Brain microvascular endothelial cell (primary cell): Measurements from ENCODE around the gene STXBP3.
"Not testable (repeated sequence)": the region's sequence is repeated elsewhere in the genome, so short reads cannot be mapped to it uniquely, and the experiment has no call there.

Source experiments
- DNase-seq: peaks from one replicate; pipeline ENCODE4 v3.0.0-alpha.2; 2020
- H3K27ac ChIP-seq: fragments of 250-450 bp; sonication (Bioruptor Pico); 2 replicates; pipeline ENCODE4 v1.5.1; 2020; ENCODE audit warnings: mild to moderate bottlenecking, moderate library complexity
- H3K27me3 ChIP-seq: fragments of 250-450 bp; sonication (Bioruptor Pico); replicated peaks from 2 replicates; pipeline ENCODE4 v1.5.1; 2020; ENCODE audit warnings: mild to moderate bottlenecking
- H3K36me3 ChIP-seq: fragments of 250-450 bp; sonication (Bioruptor Pico); replicated peaks from 2 replicates; pipeline ENCODE4 v1.5.1; 2020; ENCODE audit warnings: mild to moderate bottlenecking
- H3K4me3 ChIP-seq: 2 replicates; pipeline ENCODE4 v1.5.1; 2011; ENCODE audit warnings: low read depth, mild to moderate bottlenecking, control low read depth, low read length, moderate library complexity
- in situ Hi-C: cut with HindIII; loops from 2 replicates; pipeline ENCODE4 v1.10.0; 2017; ENCODE audit warnings: low sequenced_read_pairs, low pct_ligation_motif_present
- TF ChIP-seq, protein P1 (sequence below): IDR thresholded peaks from 2 replicates; pipeline ENCODE4 v1.5.1; 2011; ENCODE audit warnings: low read depth, mild to moderate bottlenecking, moderate library complexity, low read length, control low read depth, inconsistent platforms; ENCODE audit errors: missing control alignments

The STXBP3 gene

DNA sequence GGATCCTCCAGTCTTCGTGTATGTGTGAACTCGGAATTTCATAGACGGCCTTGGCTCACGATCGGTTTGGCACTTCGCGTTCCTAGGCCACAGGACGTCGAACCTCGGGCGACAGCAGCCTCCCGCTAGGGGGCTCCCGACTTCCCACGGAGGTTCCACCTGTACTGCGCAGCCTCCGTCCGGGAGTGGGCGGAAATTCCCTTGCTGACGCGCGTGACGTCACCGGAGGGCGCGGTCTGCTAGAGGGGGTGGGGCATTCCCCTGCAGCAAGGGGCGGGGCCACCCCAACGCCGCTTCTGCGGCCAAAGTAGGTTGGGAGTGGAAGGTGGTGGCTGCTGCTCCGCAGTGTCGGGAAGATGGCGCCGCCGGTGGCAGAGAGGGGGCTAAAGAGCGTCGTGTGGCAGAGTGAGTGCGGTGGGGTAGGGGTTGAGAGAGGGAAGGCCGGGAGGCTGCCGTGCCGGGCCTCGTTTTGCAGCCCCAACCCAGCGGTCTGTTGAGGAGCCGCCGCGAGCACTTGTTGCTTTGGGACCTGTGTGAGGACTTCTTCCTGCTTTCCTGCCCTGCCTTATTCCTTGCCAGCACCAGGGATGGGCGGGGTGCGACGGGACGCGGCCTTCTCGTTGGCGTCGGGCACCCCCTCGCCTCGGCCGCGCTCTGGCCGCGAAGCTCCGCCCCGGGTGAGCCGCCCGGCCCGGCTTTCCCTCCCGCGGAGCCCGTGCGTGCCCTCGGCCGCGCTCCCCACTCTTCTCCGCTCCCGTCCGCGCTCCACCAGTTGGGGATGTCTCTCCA is at the start of gene STXBP3:
STXBP3 (plus strand) TSS at position 293 of the 789 bp plus-strand sequence; CDS start at position 357, 64 bp downstream.
- Histone ChIP-seq H3K27ac (peak within 1 kb of the TSS; percentile 95), H3K27me3 (no peaks in the 10 kb centered on the region), H3K36me3 (no peaks in the 10 kb centered on the region), H3K4me3 (peak within 1 kb of the TSS; percentile 92)
- TF ChIP-seq, protein P1, sequence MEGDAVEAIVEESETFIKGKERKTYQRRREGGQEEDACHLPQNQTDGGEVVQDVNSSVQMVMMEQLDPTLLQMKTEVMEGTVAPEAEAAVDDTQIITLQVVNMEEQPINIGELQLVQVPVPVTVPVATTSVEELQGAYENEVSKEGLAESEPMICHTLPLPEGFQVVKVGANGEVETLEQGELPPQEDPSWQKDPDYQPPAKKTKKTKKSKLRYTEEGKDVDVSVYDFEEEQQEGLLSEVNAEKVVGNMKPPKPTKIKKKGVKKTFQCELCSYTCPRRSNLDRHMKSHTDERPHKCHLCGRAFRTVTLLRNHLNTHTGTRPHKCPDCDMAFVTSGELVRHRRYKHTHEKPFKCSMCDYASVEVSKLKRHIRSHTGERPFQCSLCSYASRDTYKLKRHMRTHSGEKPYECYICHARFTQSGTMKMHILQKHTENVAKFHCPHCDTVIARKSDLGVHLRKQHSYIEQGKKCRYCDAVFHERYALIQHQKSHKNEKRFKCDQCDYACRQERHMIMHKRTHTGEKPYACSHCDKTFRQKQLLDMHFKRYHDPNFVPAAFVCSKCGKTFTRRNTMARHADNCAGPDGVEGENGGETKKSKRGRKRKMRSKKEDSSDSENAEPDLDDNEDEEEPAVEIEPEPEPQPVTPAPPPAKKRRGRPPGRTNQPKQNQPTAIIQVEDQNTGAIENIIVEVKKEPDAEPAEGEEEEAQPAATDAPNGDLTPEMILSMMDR: peak; percentile 99
- DNase-seq: peak; percentile 95
- in situ Hi-C loops: no loop called here

- in situ Hi-C loops: no loop called here
- DNase-seq: no peak
- TF ChIP-seq, protein P1: no peak
- Histone ChIP-seq H3K36me3 (peaks cover 54% of the 10 kb centered on the region), H3K4me3 (no peak overlapping the region), H3K27me3 (no peaks in the 10 kb centered on the region), H3K27ac (no peak overlapping the region)
Measured at GRCh38 chr1:108699375-108700332, 46.8 kb upstream of the STXBP3 start.

GRCh38 chr1:108701176-108701849 is 45.2 kb upstream of the STXBP3 start:
- in situ Hi-C loops: no loop called here
- DNase-seq: no peak
- Histone ChIP-seq H3K27me3 (no peaks in the 10 kb centered on the region), H3K4me3 (no peak overlapping the region), H3K36me3 (peaks cover 48% of the 10 kb centered on the region), H3K27ac (no peak overlapping the region)
- TF ChIP-seq, protein P1: no peak

- DNase-seq, H3K27me3 ChIP-seq, H3K4me3 ChIP-seq, in situ Hi-C loops, H3K27ac ChIP-seq: not testable (repeated sequence)
- H3K36me3 ChIP-seq: peaks cover 40% of the 10 kb centered on the region
Measured at GRCh38 chr1:108702109-108702508, 44.4 kb upstream of the STXBP3 start.

DNA sequence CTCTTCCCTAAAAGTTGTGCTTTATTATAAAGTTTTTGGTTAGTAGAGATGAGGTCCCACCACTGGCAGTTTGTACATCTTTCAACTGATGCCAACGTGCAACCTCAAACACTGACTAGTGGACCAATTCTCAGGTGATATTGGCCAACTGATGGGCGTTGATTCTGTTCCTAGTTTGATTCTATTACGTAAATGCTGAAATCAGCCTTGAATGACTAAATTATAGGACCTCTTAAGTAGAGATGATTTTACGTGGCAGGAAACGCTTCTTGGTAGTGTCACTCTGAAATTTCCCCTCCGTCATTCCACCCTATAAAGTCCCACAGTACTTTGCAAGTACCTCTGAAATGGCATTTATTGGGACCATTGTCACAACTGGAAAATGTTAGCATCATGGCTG is 42.5 kb upstream of the STXBP3 start:
- in situ Hi-C loops: no loop called here
- DNase-seq: peak; percentile 32
- peak overlapping the region; percentile 57 for H3K27ac ChIP-seq
- TF ChIP-seq, protein P1: no peak
- no peak overlapping the region for H3K4me3 ChIP-seq
- peaks cover 25% of the 10 kb centered on the region for H3K36me3 ChIP-seq
- no peaks in the 10 kb centered on the region for H3K27me3 ChIP-seq

- in situ Hi-C loops: no loop called here
- peak overlapping the region; percentile 57 for H3K27ac ChIP-seq
- TF ChIP-seq, protein P1: no peak
- H3K36me3 ChIP-seq: peaks cover 20% of the 10 kb centered on the region
- H3K4me3 ChIP-seq: no peak overlapping the region
- no peaks in the 10 kb centered on the region for H3K27me3 ChIP-seq
- DNase-seq: peak; percentile 83
Measured at GRCh38 chr1:108704496-108704895, 42.0 kb upstream of the STXBP3 start.
